Stomach smooth muscle (tissue), 2 donors: ENCODE measurements around the gene SH2D3C.
"Not testable (repeated sequence)": the region's sequence is repeated elsewhere in the genome, so short reads cannot be mapped to it uniquely, and the experiment has no call there.

Experiments
- H3K27ac ChIP-seq: one replicate; pipeline ENCODE4 v1.7.0; 2013; ENCODE audit warnings: mild to moderate bottlenecking, low read length, inconsistent platforms
- H3K27me3 ChIP-seq, 2 donors: one replicate each; pipeline ENCODE4 v1.7.0; 2013; ENCODE audit warnings: low read length in 2 of 2; ENCODE audit not compliant: insufficient read depth in 2 of 2, control insufficient read depth in 1 of 2
- H3K36me3 ChIP-seq, 2 donors: one replicate each; pipeline ENCODE4 v1.7.0; 2013; ENCODE audit warnings: low read length in 2 of 2; ENCODE audit not compliant: control insufficient read depth in 2 of 2, insufficient read depth in 2 of 2
- H3K4me1 ChIP-seq: one replicate; pipeline ENCODE4 v1.7.0; 2013; ENCODE audit warnings: low read length; ENCODE audit not compliant: control insufficient read depth, insufficient read depth
- H3K4me3 ChIP-seq, 2 donors: one replicate each; pipeline ENCODE4 v1.7.0; 2013; ENCODE audit warnings: low read length in 2 of 2
- H3K9ac ChIP-seq, 2 donors: one replicate each; pipeline ENCODE4 v1.7.0; 2013; ENCODE audit warnings: low read length in 2 of 2, mild to moderate bottlenecking in 1 of 2
- H3K9me3 ChIP-seq, 2 donors: one replicate each; pipeline ENCODE4 v1.7.0; 2013; ENCODE audit warnings: low read length in 2 of 2; ENCODE audit not compliant: control insufficient read depth in 2 of 2
- donor health status: healthy.
- donor health status: Pancreatic carcinoma.

The SH2D3C gene

DNA sequence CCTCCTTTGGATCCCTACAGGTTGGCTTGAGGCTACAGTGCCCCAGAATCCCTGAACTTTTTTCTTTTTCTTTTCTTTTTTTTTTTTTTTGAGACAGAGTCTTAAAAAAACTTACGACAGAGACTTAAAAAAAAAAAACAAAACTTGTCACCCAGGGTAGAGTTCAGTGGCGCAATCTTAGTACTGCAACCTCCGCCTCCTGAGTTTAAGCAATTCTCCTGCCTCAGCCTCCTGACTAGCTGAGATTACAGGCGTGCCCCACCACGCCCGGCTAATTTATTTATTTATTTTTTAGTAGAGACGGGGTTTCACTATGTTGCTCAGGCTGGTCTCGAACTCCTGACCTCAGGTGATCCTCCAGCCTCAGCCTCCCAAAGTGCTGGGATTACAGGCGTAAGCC, 2.4 kb upstream of the SH2D3C start:
- not testable (repeated sequence) for H3K4me1 ChIP-seq, H3K27ac ChIP-seq

DNA sequence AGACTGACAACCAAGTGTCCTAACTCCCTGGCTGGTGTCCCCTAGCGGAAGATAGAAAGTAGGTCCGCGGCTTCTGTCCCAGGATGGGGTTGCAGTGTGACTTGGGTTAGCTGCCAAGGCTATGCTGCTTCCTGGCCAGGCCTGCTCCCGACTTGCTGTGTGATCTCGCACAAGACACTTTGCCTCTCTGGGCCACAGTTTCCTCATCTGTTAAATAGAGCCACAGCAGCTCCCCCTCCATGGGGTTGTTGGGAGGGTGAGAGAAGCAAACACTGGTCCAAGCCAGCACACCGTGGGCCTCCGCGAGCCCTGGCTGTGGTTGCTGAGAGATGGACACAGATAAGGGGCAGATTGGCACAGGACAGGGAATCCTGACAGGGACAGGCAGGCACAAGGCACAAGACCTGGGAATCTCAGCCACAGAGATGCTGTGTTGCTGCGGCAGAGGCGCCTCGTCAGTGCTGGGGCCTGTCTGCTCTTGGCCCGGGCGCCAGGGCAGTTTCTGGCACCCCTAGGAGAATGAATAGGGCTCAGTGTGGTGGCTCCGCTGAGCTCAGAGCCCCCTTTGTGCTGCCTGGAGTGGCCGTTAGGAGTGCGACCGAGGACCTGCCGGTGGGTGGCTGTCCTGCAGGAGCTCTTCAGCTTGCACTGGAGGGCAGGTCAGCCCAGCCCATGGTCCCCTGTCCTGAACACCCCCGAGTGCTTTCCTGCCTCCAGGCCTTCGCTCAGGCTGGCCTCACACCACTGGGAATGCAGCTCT, 1.8 kb upstream of the SH2D3C start:
- no peak overlapping the region for H3K4me3 ChIP-seq
- peaks cover 8% of the 10 kb centered on the region for H3K4me1 ChIP-seq
- H3K27ac ChIP-seq = no peak overlapping the region
- H3K36me3 ChIP-seq = no peaks in the 10 kb centered on the region
- no peak overlapping the region for H3K9ac ChIP-seq
- no peaks in the 10 kb centered on the region for H3K9me3 ChIP-seq
- H3K27me3 ChIP-seq = no peaks in the 10 kb centered on the region

More for the DNA sequence above, 2.4 kb upstream of the SH2D3C start:
- H3K36me3 ChIP-seq, H3K9me3 ChIP-seq, H3K9ac ChIP-seq, H3K27me3 ChIP-seq, H3K4me3 ChIP-seq: not testable (repeated sequence)

DNA sequence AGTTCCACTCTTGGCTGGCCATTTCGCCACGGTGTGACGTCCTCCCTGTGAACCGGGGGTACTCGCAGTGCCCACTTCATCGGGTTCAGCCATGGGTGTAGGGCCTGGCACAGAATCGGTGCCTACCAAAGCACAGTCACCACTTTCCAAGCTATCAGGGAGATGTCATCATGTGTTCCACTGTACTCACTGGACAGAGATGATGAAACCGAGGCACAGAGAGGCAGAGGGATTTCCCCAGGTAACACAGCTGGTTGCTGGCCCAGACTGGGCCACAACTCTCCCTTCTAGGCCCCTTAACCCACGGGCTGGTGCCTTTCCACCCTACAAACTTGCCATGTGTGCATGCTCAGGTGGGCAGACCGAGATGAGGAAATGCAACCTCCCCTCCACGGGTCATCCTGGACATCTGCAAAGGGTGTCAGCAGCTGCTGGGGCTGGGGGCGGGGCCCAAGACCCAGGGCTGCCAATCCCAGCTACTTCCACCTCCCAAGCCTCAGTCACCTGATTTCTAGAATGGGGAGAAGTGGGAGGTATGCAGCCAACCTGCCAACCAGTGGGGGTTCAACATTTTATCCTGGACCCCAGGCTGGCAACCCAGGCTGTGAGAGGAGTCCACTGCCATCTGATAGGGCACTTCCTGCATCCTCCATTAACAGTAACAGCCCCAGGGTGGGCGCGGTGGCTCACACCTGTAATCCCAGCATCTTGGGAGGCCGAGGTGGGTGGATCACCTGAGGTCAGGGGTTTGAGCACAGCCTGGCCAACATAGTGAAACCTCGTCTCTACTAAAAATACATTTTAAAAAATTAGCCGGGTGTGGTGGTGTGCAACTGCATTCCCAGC, 893 bp upstream of the SH2D3C start:
- Histone ChIP-seq H3K9ac (no peak overlapping the region), H3K27me3 (no peaks in the 10 kb centered on the region), H3K9me3 (no peaks in the 10 kb centered on the region), H3K27ac (no peak overlapping the region), H3K36me3 (no peaks in the 10 kb centered on the region), H3K4me1 (peaks cover 8% of the 10 kb centered on the region), H3K4me3 (no peak overlapping the region)

DNA sequence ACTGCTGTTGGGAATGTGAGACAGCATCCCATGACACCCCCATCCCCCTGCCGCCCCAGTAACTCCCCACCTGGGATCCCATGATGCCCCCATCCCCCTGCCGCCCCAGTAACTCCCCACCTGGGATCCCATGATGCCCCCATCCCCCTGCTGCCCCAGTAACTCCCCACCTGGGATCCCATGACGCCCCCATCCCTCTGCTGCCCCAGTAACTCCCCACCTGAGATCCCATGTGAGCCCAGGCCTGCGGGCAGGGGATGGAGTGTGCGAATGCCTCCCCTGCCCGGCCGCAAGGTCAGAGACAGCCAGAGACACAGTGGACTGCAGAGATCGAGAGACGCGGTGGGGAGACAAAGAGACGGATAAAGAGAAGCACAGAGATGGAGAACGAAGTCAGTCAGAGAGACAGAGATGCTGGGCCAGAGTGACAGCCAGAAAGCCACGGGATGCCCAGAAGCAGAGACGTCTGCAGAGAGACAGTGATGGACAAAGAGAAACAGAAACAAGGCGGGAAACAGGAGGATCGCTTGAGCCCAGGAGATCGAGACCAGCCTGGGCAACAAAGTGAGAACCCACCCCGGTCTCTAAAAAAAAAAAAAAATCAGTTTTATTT, 992 bp downstream of the SH2D3C start:
- Histone ChIP-seq H3K27ac (no peak overlapping the region), H3K9me3 (no peaks in the 10 kb centered on the region), H3K9ac (no peak overlapping the region), H3K4me1 (peaks cover 8% of the 10 kb centered on the region), H3K4me3 (no peak overlapping the region), H3K27me3 (no peaks in the 10 kb centered on the region), H3K36me3 (no peaks in the 10 kb centered on the region)

DNA sequence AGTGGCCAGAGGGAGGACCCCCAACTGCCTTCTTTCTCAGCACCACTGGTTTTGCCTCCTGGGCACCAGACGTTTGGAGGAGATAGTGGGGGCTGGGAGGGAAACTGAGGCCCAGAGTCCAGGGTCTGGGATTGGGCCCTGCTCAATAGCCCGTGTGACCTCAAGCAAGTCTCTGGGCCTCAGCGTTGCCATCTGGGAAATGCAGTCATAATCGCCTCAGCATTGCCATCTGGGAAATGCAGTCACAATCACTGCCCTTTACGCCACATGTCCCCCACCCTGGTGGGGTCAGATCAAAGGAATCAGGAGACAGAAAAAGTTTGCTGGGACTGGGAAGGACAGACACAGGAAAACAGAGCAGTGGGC, 1.6 kb downstream of the SH2D3C start:
- Histone ChIP-seq H3K36me3 (no peaks in the 10 kb centered on the region), H3K4me3 (no peak overlapping the region), H3K27me3 (no peaks in the 10 kb centered on the region), H3K27ac (no peak overlapping the region), H3K4me1 (peaks cover 9% of the 10 kb centered on the region), H3K9me3 (no peaks in the 10 kb centered on the region), H3K9ac (no peak overlapping the region)

DNA sequence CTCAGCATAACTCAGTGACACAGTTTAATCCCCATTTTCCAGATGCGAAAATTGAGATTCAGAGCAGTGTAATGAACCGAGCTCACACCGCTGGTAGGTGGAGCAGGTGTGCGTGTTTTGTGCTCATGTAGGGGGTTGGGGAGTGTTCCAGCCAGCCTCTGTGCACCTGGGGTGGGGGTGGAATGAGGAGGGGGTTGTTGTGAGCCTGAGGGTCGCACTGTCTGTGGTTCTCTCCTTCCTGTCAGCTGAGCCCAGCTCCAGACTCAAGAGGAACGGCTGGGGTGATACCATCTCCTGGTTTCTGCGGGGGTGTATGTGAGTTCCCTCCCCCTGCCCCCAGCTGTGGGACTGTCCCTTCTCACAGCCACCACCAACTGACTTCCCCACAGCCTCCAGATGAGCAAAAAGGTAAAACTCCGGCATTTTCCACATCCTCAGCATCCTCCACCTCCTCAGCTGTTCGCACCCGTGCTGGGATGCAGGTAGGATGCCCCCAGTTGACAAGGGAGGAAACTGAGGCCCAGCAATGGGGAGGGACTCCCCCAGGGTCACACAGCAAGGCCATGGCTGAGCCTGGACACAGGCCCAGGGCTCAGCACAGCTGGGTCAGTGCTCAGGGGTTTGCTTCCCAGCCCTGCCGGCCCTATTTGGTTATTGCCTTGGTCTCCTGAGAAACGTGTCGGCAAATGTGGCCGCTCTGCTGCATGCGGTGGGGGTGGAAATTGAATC, 2.1 kb downstream of the SH2D3C start:
- Histone ChIP-seq H3K27ac (no peak overlapping the region), H3K4me3 (no peak overlapping the region), H3K27me3 (no peaks in the 10 kb centered on the region), H3K4me1 (peaks cover 12% of the 10 kb centered on the region), H3K9me3 (no peaks in the 10 kb centered on the region), H3K9ac (no peak overlapping the region), H3K36me3 (no peaks in the 10 kb centered on the region)

DNA sequence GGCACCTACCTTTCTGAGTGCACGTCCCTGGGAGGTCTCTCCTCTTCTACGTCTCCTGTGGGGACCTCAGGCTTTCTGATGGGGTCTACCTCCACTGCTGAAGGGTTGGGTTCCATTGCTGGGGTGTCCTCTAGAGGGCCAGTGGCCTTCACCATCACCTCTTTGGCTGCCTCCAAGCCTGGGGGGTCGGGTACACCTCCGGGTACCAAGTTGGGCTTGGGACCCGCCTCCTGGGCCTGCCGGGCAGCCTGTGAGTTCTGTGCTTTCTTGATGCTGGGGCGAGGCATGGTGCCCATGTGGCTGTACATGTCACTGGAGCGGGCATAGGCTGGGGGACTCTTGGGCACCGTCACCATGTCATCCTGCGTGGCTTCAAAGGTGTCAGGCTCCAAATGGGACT, 4.5 kb downstream of the SH2D3C start:
- H3K4me3 ChIP-seq = no peak overlapping the region
- H3K4me1 ChIP-seq = peaks cover 21% of the 10 kb centered on the region
- no peak overlapping the region for H3K9ac ChIP-seq
- no peak overlapping the region for H3K27ac ChIP-seq
- no peaks in the 10 kb centered on the region for H3K36me3 ChIP-seq
- H3K9me3 ChIP-seq = no peaks in the 10 kb centered on the region
- no peaks in the 10 kb centered on the region for H3K27me3 ChIP-seq

DNA sequence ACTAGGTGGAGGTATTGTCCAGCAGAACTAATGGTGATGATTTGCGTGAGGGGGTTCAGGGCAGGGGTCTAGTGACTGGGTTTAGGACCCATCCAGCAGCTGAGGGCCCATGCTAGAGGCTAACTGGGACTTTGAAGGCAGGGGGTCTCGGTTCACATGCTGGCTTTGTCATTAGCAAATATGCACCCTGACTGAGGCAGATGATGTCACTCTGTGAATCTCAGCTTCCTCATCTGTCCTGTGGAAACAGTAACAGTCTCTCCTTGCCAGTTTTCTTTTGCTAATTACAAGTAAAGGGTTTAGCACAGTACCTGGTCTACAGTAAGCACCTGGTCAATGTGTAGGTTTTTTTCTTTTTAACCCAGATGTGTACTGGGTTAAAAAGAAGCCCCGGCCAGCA, 5.2 kb downstream of the SH2D3C start:
- no peak overlapping the region for H3K9ac ChIP-seq
- H3K27ac ChIP-seq = no peak overlapping the region

DNA sequence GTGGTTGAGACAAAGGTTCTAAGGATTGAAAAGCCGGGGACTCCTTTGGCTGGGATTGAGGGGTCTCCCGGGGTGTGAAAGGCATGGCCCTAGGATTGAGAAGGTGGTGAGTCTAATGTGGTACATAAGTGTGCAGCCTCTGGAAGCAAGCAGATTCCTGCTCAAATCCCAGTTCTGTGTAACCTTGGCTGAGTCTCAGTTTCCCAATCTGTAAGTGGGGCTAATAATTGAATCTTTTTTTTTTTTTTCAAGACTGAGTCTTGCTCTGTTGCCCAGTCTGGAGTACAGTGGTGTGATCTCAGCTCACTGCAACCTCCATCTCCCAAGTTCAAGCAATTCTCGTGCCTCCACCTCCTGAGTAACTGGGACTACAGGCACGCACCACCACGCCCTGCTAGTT, 5.9 kb downstream of the SH2D3C start:
- H3K9me3 ChIP-seq = no peaks in the 10 kb centered on the region
- H3K27me3 ChIP-seq = no peaks in the 10 kb centered on the region
- H3K36me3 ChIP-seq = no peaks in the 10 kb centered on the region
- H3K4me1 ChIP-seq = peaks cover 22% of the 10 kb centered on the region
- no peak overlapping the region for H3K27ac ChIP-seq
- no peak overlapping the region for H3K9ac ChIP-seq
- no peak overlapping the region for H3K4me3 ChIP-seq

More for the DNA sequence above, 5.2 kb downstream of the SH2D3C start:
- Histone ChIP-seq H3K4me3 (no peak overlapping the region), H3K9me3 (no peaks in the 10 kb centered on the region), H3K4me1 (peaks cover 17% of the 10 kb centered on the region), H3K27me3 (no peaks in the 10 kb centered on the region), H3K36me3 (no peaks in the 10 kb centered on the region)

DNA sequence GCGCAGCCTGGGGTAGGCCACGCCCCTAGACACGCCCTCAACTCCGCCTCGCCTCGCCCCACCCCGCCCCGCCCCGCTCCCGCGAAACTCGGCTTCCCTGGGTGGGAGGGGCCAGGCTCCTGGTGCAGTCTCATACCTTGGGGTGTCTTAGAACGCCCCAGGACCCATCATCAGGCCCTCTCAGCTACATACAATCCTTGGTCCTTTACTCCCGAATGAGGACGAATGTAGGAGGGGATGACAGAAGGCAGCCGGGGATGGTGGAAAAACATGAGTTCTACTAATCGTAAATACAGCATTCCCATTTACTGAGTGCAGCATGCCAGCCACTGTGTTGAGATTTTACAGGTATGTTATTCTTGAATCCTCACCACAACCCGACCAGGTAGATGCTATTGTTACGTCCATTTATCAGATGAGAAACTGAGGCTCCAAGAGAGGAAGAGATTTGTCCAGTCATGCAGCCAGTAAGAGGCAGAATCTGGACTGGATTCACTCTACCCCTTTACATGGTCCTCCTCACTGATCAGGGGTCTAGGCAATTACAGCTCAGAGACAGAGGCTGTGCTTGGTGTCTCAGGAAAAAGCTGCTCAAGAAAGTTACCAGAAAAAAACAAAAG, 6.8 kb downstream of the SH2D3C start:
- H3K9me3 ChIP-seq = no peaks in the 10 kb centered on the region
- H3K4me1 ChIP-seq = peaks cover 22% of the 10 kb centered on the region
- no peaks in the 10 kb centered on the region for H3K36me3 ChIP-seq
- H3K27ac ChIP-seq = no peak overlapping the region
- H3K4me3 ChIP-seq = peak overlapping the region; percentile 57 to 74
- H3K27me3 ChIP-seq = no peaks in the 10 kb centered on the region
- H3K9ac ChIP-seq = no peak overlapping the region
